Stomach (tissue), 9 donors: ENCODE measurements around the gene POLD2. TPM values are rescaled to one million over a fixed set of nuclear protein-coding genes. Genes with fewer than 3 reads are reported as not detected.

Experiments used
- DNase-seq, 2 donors: peaks; one replicate each; pipeline versions ENCODE4 v3.0.0 to v3.0.0-alpha.2; 2013 to 2019
- H3K27ac ChIP-seq, 5 donors: fragments of 200-600 bp in 4 of 5; sonication (generic) in 4 of 5; one replicate each; pipeline ENCODE4 v1.5.1; 2013 to 2019; ENCODE audit warnings: mild to moderate bottlenecking in 1 of 5, moderate library complexity in 1 of 5
- H3K27me3 ChIP-seq, 3 donors: fragments of 200-600 bp; sonication (generic); one replicate each; pipeline ENCODE4 v1.5.1; 2017 to 2019; ENCODE audit warnings: mixed run types in 1 of 3
- H3K36me3 ChIP-seq, 4 donors: fragments of 200-600 bp; sonication (generic); 1 replicate in 3 of 4; 2 replicates in 1 of 4; pipeline ENCODE4 v1.5.1; 2016 to 2019
- H3K4me1 ChIP-seq, 4 donors: fragments of 200-600 bp; sonication (generic); one replicate each; pipeline ENCODE4 v1.5.1; 2016 to 2019
- H3K4me3 ChIP-seq, 4 donors: fragments of 200-600 bp; sonication (generic) in 3 of 4; one replicate each; pipeline ENCODE4 v1.5.1; 2016 to 2019; ENCODE audit warnings: mild to moderate bottlenecking in 1 of 4
- H3K9me3 ChIP-seq, 4 donors: fragments of 200-600 bp; sonication (generic); one replicate each; pipeline ENCODE4 v1.5.1; 2016 to 2019
- CTCF ChIP-seq, 7 experiments: fragments of 450-650 bp in 4 of 7; fragments of 200-600 bp in 3 of 7; sonication (generic) in 3 of 7; IDR thresholded peaks; one replicate each; pipeline ENCODE4 v1.5.1; 2016 to 2019; ENCODE audit warnings: antibody characterized with exemption in 7 of 7, control low read depth in 2 of 7, mild to moderate bottlenecking in 1 of 7
- EP300 ChIP-seq: sonication (generic); formaldehyde crosslinking; IDR thresholded peaks from one replicate; pipeline ENCODE4 v1.6.1; 2017; ENCODE audit warnings: antibody characterized with exemption
- POLR2A ChIP-seq, 4 donors: fragments of 450-650 bp; IDR thresholded peaks; one replicate each; pipeline ENCODE4 v1.6.1; 2016; ENCODE audit warnings: antibody characterized with exemption in 4 of 4, control low read depth in 2 of 4, mild to moderate bottlenecking in 1 of 4, moderate library complexity in 1 of 4
- POLR2AphosphoS5 ChIP-seq, 3 donors: sonication (generic); formaldehyde crosslinking; IDR thresholded peaks; one replicate each; pipeline ENCODE4 v1.6.1; 2016; ENCODE audit warnings: antibody characterized with exemption in 3 of 3
- WGBS, 5 donors: extraction: QIAGEN DNeasy Blood & Tissue Kit in 3 of 5; methylation state at CpG; one replicate each; pipeline versions ENCODE4 v1.1.5 to v1.1.7; 2013 to 2018; 5-methylcytosine and 5-hydroxymethylcytosine counted together
- intact Hi-C: fragments of 100-400 bp; cut with DNase I; formaldehyde crosslinking; loops from one replicate; pipeline ENCODE4 v1.15.1; 2023; ENCODE audit warnings: low total_unique reads
- polyA plus RNA-seq, 3 donors: library from polyadenylated mRNA; stranded (reverse); fragments of 200-250 nt; gene quantifications; one replicate each; pipeline ENCODE4 v1.2.3, GENCODE V29; 2013
- total RNA-seq, 5 donors: library from RNA; depleted of rRNA; stranded (reverse); fragments of >200 nt; gene quantifications; one replicate each; pipeline versions ENCODE4 v1.1.0 to v1.2.3, GENCODE V29; 2014 to 2016
- donor health status: healthy with polysubstance abuse.
- donor health status: Bipolar disorder and iron deficiency.
- donor health status: healthy.

Gene POLD2
- total and polyA plus RNA-seq, 8 donors: 19.8 to 91.2 (median 62.3) TPM

DNA sequence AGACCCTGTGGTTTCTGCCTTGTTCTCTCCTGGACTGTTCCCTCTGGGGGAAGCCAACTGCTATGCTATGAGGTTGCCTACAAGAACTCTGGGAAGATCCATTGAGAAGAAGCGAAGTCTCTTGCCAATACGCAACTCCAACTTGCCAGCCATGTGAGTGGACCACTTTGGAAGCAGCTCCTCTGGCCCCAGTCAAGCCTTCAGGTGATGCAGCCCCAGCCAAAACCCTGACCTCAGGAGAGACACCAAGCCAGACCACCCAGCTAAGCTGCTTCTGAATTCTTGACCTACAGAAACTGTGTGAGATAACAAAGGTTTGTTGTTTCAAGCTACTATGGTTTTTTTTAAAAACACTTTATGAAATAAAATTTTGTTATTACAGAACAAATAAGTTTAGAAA lies 38.0 kb upstream of the POLD2 start:
- Histone ChIP-seq H3K36me3 (no peaks in the 10 kb centered on the region), H3K27me3 (peaks cover 0 to 3% (median 0%) of the 10 kb centered on the region in 3 donors), H3K4me3 (no peak overlapping the region), H3K4me1 (no peaks in the 10 kb centered on the region), H3K27ac (no peak overlapping the region), H3K9me3 (no peaks in the 10 kb centered on the region)
- intact Hi-C loops: no loop called here
- no peak for TF ChIP-seq EP300
- TF ChIP-seq POLR2AphosphoS5 (IDR thresholded peaks at IDR 0.05): no peak
- no peak for TF ChIP-seq POLR2A (IDR thresholded peaks at IDR 0.05)
- no peak for TF ChIP-seq CTCF (IDR thresholded peaks at IDR 0.05)
- WGBS, 5 donors: 95 to 100% (median 97%) methylated on average over 2 of the region's 2 CpGs
- DNase-seq: no peak

- Histone ChIP-seq H3K9me3 (no peaks in the 10 kb centered on the region), H3K4me1 (no peaks in the 10 kb centered on the region), H3K36me3 (no peaks in the 10 kb centered on the region), H3K27me3 (peaks cover 0 to 3% (median 0%) of the 10 kb centered on the region in 3 donors), H3K4me3 (no peak overlapping the region), H3K27ac (no peak overlapping the region)
- intact Hi-C loops: no loop called here
- WGBS, 5 donors: 74 to 92% (median 86%) methylated on average over 4 to 5 of the region's 5 CpGs
- no peak for TF ChIP-seq POLR2A (IDR thresholded peaks at IDR 0.05)
- TF ChIP-seq CTCF (IDR thresholded peaks at IDR 0.05): no peak
- no peak for TF ChIP-seq POLR2AphosphoS5 (IDR thresholded peaks at IDR 0.05)
- TF ChIP-seq EP300: no peak
- no peak for DNase-seq
Measured at GRCh38 chr7:44159824-44160630, 36.7 kb upstream of the POLD2 start.

GRCh38 chr7:44158873-44159631 lies 35.7 kb upstream of the POLD2 start:
- Histone ChIP-seq H3K27me3 (peaks cover 0 to 3% (median 0%) of the 10 kb centered on the region in 3 donors), H3K36me3 (no peaks in the 10 kb centered on the region), H3K4me1 (no peaks in the 10 kb centered on the region), H3K9me3 (no peaks in the 10 kb centered on the region), H3K27ac (no peak overlapping the region), H3K4me3 (no peak overlapping the region)
- TF ChIP-seq EP300 (no peak), POLR2A (IDR thresholded peaks at IDR 0.05) (no peak), POLR2AphosphoS5 (IDR thresholded peaks at IDR 0.05) (no peak), CTCF (IDR thresholded peaks at IDR 0.05) (no peak)
- intact Hi-C loops: no loop called here
- 89 to 94% (median 92%) methylated on average over 11 to 12 of the region's 12 CpGs for whole genome bisulfite sequencing, 5 donors
- no peak for DNase-seq

GRCh38 chr7:44158096-44158872 lies 34.9 kb upstream of the POLD2 start:
- WGBS, 5 donors: 72 to 84% (median 80%) methylated on average over 7 to 10 of the region's 10 CpGs
- H3K4me1 ChIP-seq: no peaks in the 10 kb centered on the region
- intact Hi-C loops: no loop called here
- no peak overlapping the region for H3K27ac ChIP-seq
- H3K9me3 ChIP-seq: no peaks in the 10 kb centered on the region
- no peak for TF ChIP-seq CTCF (IDR thresholded peaks at IDR 0.05)
- no peak for DNase-seq
- no peaks in the 10 kb centered on the region for H3K36me3 ChIP-seq
- peaks cover 0 to 3% (median 0%) of the 10 kb centered on the region in 3 donors for H3K27me3 ChIP-seq
- H3K4me3 ChIP-seq: no peak overlapping the region
